GM19324 (cell line): Measurements from ENCODE around the gene AKR1C8.
"Not testable (repeated sequence)": the region's sequence is repeated elsewhere in the genome, so short reads cannot be mapped to it uniquely, and the experiment has no call there.

Source experiments
- ATAC-seq: cut with Tn5 transposase; IDR thresholded peaks from one replicate; pipeline ENCODE4 v1.9.1; 2021; ENCODE audit warnings: mild to moderate bottlenecking, moderate library complexity; ENCODE audit not compliant: unreplicated experiment, low FRiP score

The AKR1C8 gene

GRCh38 chr10:5175581-5175980, 9.4 kb downstream of the AKR1C8 start:
- ATAC-seq: not testable (repeated sequence)

DNA sequence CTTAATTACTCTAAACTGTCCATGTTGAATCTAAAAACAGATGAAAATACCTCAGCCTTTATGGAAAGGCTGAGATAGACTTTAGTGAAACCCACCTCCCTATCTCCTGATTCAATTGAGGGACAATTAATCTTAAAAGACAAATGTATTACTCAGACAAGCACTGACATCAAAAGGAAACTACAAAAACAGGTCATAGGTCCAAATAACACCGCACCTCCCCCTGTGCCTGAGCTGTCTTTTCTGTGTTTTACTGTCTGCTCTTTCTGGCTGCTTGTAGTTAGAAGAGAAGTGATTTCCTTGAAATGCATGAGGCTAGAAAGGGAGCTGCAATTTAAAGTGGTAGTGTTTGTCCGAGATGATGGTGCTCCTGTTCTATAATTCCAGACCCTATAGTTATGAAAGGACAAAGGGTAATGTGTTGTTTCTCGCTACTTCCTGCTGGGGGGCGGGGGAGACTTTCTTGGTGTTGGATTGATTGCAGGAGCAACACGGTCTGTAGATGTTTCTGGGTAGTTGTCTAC, 16.0 kb downstream of the AKR1C8 start:
- ATAC-seq: no peak

GRCh38 chr10:5165738-5166137, 19.2 kb downstream of the AKR1C8 start:
- no peak for ATAC-seq

GRCh38 chr10:5163487-5163886, 21.5 kb downstream of the AKR1C8 start:
- ATAC-seq: no peak

GRCh38 chr10:5159126-5159525, 25.8 kb downstream of the AKR1C8 start:
- no peak for ATAC-seq

DNA sequence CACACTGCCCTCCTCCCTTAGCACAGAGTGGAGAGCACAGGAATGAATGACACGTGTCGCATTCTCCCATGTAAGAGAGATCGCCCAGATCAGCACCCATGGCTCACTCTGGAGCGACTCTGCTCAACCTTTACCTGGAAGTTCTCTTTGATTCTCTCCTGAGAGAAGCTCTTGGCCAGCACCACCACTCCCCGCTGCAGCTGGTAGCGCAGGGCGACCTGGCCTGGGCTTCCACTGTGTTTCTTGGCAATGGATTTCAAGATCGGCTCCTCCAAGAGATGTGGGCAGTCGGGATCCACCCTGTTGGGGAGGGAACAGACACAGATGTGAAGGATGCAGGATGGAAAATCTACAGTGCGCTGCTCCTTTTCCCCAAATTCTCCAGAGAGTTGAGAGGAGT, 27.4 kb downstream of the AKR1C8 start:
- ATAC-seq: no peak

- ATAC-seq: no peak
Measured at GRCh38 chr10:5155951-5156350, 29.0 kb downstream of the AKR1C8 start.

DNA sequence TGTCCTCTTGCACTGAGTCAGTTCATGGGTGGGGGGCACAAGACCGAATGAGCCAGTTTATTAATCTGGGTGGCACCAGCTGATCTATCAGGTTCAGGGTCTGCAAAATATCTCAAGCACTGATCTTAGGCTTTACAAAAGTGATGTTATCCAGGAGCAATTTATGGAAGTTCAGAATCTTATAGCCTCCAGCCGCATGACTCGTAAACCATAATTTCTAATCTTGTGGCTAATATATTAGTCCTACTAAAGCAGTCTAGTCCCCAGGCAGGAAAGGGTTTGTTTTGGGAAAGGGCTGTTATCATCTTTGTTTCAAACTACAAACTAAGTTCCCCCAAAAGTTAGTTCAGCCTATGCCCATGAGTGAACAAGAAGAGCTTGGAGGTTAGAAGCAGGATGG, 33.9 kb downstream of the AKR1C8 start:
- ATAC-seq: no peak

DNA sequence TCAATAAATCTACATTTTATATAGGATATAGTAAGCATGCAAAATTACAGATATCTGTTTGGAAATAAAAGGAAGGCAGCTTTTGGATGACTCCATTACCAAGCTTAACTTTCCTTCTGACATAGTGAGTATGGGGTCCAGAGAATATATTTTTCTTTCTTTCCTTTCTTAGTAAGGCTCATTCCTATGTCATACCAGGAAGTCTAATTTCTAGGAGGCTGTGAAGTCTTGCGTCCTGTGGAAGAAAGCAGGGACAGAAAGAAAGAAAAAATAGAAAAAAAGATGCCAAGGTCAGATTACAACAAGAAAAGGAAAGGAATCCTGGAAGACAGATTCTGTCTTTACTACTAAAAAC, 36.3 kb downstream of the AKR1C8 start:
- ATAC-seq: no peak

GRCh38 chr10:5147981-5148677, 36.8 kb downstream of the AKR1C8 start:
- ATAC-seq: no peak

DNA sequence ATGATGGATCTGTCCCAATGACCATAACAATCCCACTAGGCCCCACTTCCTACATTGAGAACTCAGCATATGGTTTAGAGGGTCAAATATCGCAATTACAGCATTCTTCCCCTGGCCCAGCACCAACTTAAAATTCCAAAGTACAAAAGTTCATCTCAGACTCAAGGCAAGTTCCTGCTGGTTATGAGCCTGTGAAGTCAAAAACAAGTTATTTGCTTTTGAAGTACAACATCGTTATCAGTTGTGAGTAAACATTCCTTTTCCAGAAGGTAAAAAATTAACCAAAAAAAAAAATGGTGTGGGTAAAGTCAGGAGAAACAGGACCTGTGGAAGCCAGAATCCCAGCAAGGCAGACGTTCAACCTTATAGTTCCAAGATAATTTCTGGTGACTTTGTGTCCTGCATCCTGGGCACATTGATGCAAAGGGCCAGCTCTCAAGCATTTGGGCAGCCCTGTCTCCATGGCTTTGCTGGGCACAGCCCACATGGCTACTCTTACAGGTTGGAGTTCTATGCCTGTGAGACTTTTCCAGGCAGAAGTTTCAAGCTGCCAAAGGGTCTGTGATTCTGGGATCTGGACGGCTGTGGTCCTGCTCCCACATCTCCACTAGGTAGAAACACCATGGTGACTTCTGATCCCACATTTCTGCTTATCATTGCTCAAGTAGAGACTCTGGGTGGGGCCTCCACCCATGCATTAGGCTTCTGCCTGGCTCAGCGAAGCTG, 37.5 kb downstream of the AKR1C8 start:
- no peak for ATAC-seq

- no peak for ATAC-seq
Measured at GRCh38 chr10:5146920-5147254, 38.1 kb downstream of the AKR1C8 start.

- no peak for ATAC-seq
Measured at GRCh38 chr10:5143137-5143536, 41.8 kb downstream of the AKR1C8 start.

DNA sequence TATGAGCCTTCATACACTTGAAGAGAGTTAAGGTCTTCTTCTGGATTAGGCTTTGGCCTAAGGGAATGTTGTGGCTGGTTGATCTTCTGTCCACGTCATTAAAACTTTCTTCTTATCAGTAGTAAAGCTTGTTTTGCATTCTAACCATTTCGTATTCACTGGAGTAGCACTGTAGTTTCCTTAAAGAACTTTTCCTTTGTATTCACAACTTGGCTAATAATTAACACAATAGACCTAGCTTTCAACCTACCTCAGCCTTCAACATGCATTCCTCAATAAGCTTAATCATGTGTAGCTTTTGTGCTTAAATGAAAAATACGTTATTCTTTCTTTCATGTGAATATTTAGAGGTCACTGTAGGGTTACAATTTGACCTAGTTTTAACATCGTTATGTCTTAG, 42.8 kb downstream of the AKR1C8 start:
- no peak for ATAC-seq

GRCh38 chr10:5137699-5138098, 47.3 kb downstream of the AKR1C8 start:
- ATAC-seq: not testable (repeated sequence)

- no peak for ATAC-seq
Measured at GRCh38 chr10:5136468-5137087, 48.4 kb downstream of the AKR1C8 start.

GRCh38 chr10:5135581-5135980, 49.4 kb downstream of the AKR1C8 start:
- ATAC-seq: no peak

DNA sequence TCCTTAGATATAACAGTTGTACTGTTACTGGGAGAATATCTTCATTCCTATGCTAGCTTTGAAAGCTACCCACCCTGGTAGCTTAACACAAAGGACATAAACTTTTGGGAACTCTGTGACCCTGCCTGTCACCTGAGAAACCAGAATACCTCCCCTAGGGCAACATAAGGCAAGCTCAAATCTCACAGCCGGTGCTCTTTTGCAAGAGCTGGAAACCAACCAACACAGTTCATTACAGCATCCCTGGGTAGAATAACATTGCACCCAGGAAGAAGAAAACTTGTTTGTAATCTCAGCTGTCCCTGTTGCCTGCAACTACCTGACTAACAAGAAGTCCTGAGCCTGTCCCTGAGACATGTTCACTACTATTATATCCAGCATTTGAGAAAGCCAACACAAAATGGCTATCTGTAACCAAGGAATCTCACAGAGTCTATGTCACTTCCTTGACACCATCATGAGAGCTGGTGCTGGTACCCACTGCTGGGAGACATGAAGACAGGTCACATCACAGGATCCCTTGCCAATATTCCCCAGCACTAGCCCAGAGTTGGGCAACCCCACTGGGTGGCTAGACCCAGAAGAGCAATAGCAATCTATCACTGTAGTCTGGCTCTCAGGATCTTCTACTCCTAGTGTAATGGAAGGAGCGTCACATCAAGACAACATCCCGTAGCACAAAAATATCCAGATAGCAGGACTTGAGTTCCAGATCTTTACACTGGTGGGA, 59.5 kb downstream of the AKR1C8 start:
- no peak for ATAC-seq

GRCh38 chr10:5123886-5124285, 61.1 kb downstream of the AKR1C8 start:
- ATAC-seq: no peak

GRCh38 chr10:5119997-5120396, 65.0 kb downstream of the AKR1C8 start:
- ATAC-seq: not testable (repeated sequence)

DNA sequence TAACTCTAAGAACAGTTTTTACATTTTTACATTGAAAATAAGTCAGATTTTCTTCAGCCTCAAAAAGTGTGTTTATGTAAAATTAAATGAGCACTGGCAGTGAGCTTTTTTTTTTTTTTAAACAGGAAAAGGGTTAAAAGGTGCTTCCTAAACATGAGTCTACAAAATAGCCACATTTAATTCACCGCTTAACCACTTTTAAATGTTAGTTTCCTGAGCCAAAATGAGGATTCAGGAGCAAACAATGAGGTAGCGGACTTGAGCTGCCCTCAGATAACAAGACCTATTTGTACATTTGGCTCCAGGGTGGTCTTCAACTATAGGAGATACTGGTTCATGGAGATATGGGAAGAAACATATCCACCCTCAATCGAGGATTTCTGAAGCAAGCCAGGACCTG, 67.9 kb downstream of the AKR1C8 start:
- ATAC-seq: no peak
